A549 (cell line): ENCODE measurements around the gene MATR3. TPM values are rescaled to one million over a fixed set of nuclear protein-coding genes. Genes with fewer than 3 reads are reported as not detected.

Experiments
- ATAC-seq, 2 experiments: fragments of 200-7000 bp in 1 of 2; fragments of >200 bp in 1 of 2; cut with Nextera tagmentation in 1 of 2; cut with Tn5 transposase in 1 of 2; 3 replicates each; pipeline versions ENCODE4 v1.8.0 to v1.9.1; 2018 to 2020; ENCODE audit warnings: mild to moderate bottlenecking in 1 of 2, moderate library complexity in 1 of 2
- CTCF ChIA-PET: fragments of 300-600 bp; sonication (Branson Sonifier 250); formaldehyde crosslinking; extraction: SDS; loops from one replicate; lab custom pipeline; 2021; ENCODE audit warnings: antibody characterized with exemption, inconsistent platforms; lab: Yijun Ruan, JAX
- POLR2A ChIA-PET: fragments of 350-600 bp; formaldehyde crosslinking; extraction: SDS; loops from one replicate; lab custom pipeline; 2021; ENCODE audit warnings: antibody characterized with exemption, inconsistent platforms; lab: Yijun Ruan, JAX
- DNase-seq, 2 experiments: peaks; one replicate each; pipeline versions ENCODE4 v3.0.0 to v3.0.0-alpha.2; 2011 to 2016; ENCODE audit warnings: low read depth in 1 of 2, low spot score in 1 of 2
- FAIRE-seq: peaks from 2 replicates; lab custom pipeline; 2011; peaks lifted over from hg19 to GRCh38; lab: Jason Lieb, UNC
- H3K27ac ChIP-seq, 2 experiments: fragments of >200 bp; sonication (Bioruptor Twin); formaldehyde crosslinking; 3 replicates each; pipeline ENCODE4 v1.5.1; 2016 to 2017
- H3K4me1 ChIP-seq: fragments of >200 bp; sonication (Bioruptor Twin); formaldehyde crosslinking; 3 replicates; pipeline ENCODE4 v1.6.1; 2016
- H3K4me2 ChIP-seq: fragments of >200 bp; sonication (Bioruptor Twin); formaldehyde crosslinking; 3 replicates; pipeline ENCODE4 v1.6.1; 2016
- H3K4me3 ChIP-seq: fragments of >200 bp; sonication (Bioruptor Twin); formaldehyde crosslinking; 3 replicates; pipeline ENCODE4 v1.5.1; 2016
- H3K9me3 ChIP-seq: fragments of >200 bp; sonication (Bioruptor Twin); formaldehyde crosslinking; 3 replicates; pipeline ENCODE4 v1.6.1; 2016
- CBX2 ChIP-seq: fragments of 200-600 bp; sonication (generic); IDR thresholded peaks from 2 replicates; pipeline ENCODE4 v1.6.1; 2016; ENCODE audit warnings: low read depth, mild to moderate bottlenecking, borderline replicate concordance
- EP300 ChIP-seq, 2 experiments: fragments of >200 bp; sonication (Bioruptor Twin); formaldehyde crosslinking; IDR thresholded peaks; 2 replicates in 1 of 2; 3 replicates in 1 of 2; pipeline ENCODE4 v1.6.1; 2016 to 2017
- FOXS1 ChIP-seq: fragments of 250-450 bp; sonication (Bioruptor Pico); IDR thresholded peaks from 2 replicates; pipeline ENCODE4 v1.5.0; 2020; ENCODE audit warnings: mild to moderate bottlenecking, moderate library complexity
- GATA3 ChIP-seq: IDR thresholded peaks from 2 replicates; pipeline ENCODE4 v1.6.1; 2012; ENCODE audit warnings: borderline replicate concordance
- HMGXB4 ChIP-seq: fragments of 250-450 bp; sonication (Bioruptor Pico); IDR thresholded peaks from 2 replicates; pipeline ENCODE4 v1.5.0; 2021; ENCODE audit warnings: mild to moderate bottlenecking, moderate library complexity, borderline replicate concordance
- JUN ChIP-seq, 2 experiments: fragments of >200 bp; sonication (Bioruptor Twin); formaldehyde crosslinking; IDR thresholded peaks; 2 replicates in 1 of 2; 3 replicates in 1 of 2; pipeline ENCODE4 v1.6.1; 2016 to 2017
- KDM1A ChIP-seq: fragments of 200-600 bp; sonication (generic); IDR thresholded peaks from 2 replicates; pipeline ENCODE4 v1.6.1; 2016; ENCODE audit warnings: low read depth, mild to moderate bottlenecking
- KDM5A ChIP-seq: fragments of 200-600 bp; sonication (generic); IDR thresholded peaks from 2 replicates; pipeline ENCODE4 v1.6.1; 2016; ENCODE audit warnings: antibody characterized with exemption, mild to moderate bottlenecking
- MAZ ChIP-seq: fragments of 150-350 bp; IDR thresholded peaks from 2 replicates; pipeline ENCODE4 v1.6.1; 2014; ENCODE audit warnings: antibody characterized with exemption, low read depth, low read length, borderline replicate concordance
- MYC ChIP-seq: IDR thresholded peaks from 2 replicates; pipeline ENCODE4 v1.6.1; 2012; ENCODE audit warnings: mild to moderate bottlenecking, inconsistent platforms, low read length, improper control_type of control experiment, borderline replicate concordance
- RAD21 ChIP-seq, 2 experiments: fragments of >200 bp in 1 of 2; sonication (Bioruptor Twin) in 1 of 2; formaldehyde crosslinking in 1 of 2; IDR thresholded peaks in 1 of 2; conservative IDR thresholded peaks in 1 of 2; 2 replicates in 1 of 2; 3 replicates in 1 of 2; pipeline ENCODE4 v1.6.1; 2012 to 2018; ENCODE audit warnings: inconsistent platforms in 1 of 2
- RARB ChIP-seq: fragments of 250-450 bp; sonication (Bioruptor Pico); IDR thresholded peaks from 2 replicates; pipeline ENCODE4 v1.8.0; 2021; ENCODE audit warnings: mild to moderate bottlenecking, moderate library complexity
- REST ChIP-seq: fragments of 200-600 bp; sonication (generic); IDR thresholded peaks from 2 replicates; pipeline ENCODE4 v1.6.1; 2016; ENCODE audit warnings: antibody characterized with exemption, mild to moderate bottlenecking, moderate library complexity
- TP53 ChIP-seq: fragments of 250-450 bp; sonication (Bioruptor Pico); IDR thresholded peaks from 2 replicates; pipeline ENCODE4 v1.5.0; 2021; ENCODE audit warnings: mild to moderate bottlenecking, moderate library complexity
- ZC3H11A ChIP-seq: fragments of 450-650 bp; IDR thresholded peaks from 2 replicates; pipeline ENCODE4 v1.6.1; 2014; ENCODE audit warnings: antibody characterized with exemption, mild to moderate bottlenecking
- ZNF302 ChIP-seq: fragments of 250-450 bp; sonication (Bioruptor Pico); IDR thresholded peaks from 2 replicates; pipeline ENCODE4 v1.9.0; 2021; ENCODE audit warnings: inconsistent platforms, mild to moderate bottlenecking, moderate library complexity
- ZSCAN20 ChIP-seq: fragments of 250-450 bp; sonication (Bioruptor Pico); IDR thresholded peaks from 2 replicates; pipeline ENCODE4 v1.8.0; 2022; ENCODE audit warnings: mild to moderate bottlenecking, moderate library complexity
- WGBS: methylation state at CpG from one replicate; pipeline ENCODE4 v1.1.6; 2017; ENCODE audit errors: missing lambda C conversion rate; 5-methylcytosine and 5-hydroxymethylcytosine counted together
- polyA plus RNA-seq, 4 experiments: library from polyadenylated mRNA; depleted of rRNA in 3 of 4; stranded (reverse); fragments of >200 nt; fragmentation: RNase III in 1 of 4; extraction: RNeasy Plus Mini Kit Qiagen cat#74134 plus additional on column Dnase treatment in 1 of 4; gene quantifications; 2 replicates in 3 of 4; 3 replicates in 1 of 4; pipeline ENCODE4 v1.2.3, GENCODE V29; 2011 to 2017

MATR3 gene
- polyA plus RNA-seq, 2 of the 4 experiments (the other 2 are of a cell fraction): 178 to 189 TPM

DNA sequence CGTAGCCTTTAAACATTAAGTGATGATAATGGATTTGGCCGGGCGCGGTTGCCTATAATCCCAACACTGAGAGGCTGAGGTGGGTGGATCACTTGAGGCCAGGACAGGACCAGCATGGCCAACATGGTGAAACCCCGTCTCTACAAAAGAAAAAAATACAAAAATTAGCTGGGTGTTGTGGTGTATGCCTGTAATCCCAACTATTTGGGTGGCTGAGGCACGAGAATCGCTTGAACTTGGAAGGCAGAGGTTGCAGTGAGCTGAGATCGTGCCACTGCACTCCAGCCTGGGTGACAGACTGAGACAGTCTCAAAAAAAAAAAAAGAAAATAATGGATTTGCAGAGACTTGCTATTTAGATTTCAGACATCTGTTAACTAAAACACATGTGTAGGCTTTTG lies 9.2 kb upstream of the MATR3 start (continued):
- TF ChIP-seq HMGXB4 (CRISPR knock-in tag) (no peak), EP300 (IDR thresholded peaks at IDR 0.05) (no peak), MAZ (no peak)

DNA sequence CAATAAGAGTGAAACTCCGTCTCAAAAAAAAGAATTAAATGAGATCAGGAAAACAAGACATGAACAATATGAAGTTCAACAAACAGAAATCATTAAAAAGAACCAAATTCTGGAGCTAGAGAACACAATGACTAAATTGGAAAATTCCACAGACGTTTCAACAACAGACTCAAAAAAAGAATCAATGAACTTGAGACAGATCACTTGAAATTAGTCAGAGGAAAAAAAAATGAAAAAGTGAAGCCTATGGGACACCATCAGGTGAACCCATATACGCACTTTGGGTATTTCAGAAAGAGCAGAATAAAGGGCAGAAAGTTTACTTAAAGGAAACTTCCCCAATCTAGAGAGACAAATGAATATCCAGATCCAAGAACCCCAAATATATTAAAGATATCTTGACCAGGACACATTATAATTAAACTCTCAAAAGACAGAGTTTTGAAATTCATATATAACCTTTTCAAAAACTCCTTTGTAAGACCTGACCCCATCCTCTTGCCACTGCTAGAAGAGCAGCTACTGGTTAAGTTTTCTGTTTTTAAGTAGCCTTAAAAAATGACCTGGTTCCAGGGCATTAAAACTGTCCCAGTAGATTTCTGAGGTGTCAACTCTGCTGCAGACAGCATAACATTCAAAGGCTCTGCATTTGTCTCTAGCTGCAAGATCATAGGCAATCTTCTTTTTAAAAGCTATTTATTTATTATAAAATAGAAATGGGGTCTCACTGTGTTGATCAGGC lies 7.7 kb upstream of the MATR3 start:
- H3K9me3 ChIP-seq: no peaks in the 10 kb centered on the region
- H3K4me2 ChIP-seq: no peak overlapping the region
- POLR2A ChIA-PET: interaction anchor here (0.7 kb wide), 2 partner anchors 9 to 17 kb away, joined by 3 read pairs; no protein-coding TSS in a partner anchor
- ATAC-seq: no peak
- WGBS: 86% methylated on average over 3 of the region's 3 CpGs
- H3K4me1 ChIP-seq: peaks cover 16% of the 10 kb centered on the region
- no peak overlapping the region for H3K27ac ChIP-seq
- CTCF ChIA-PET: interaction anchor here (0.9 to 1.2 kb wide), 2 partner anchors 9 to 11 kb away, joined by 3 to 4 read pairs; no protein-coding TSS in a partner anchor
- 0 out of 2 replicates have a peak, but pooled peaks have one; percentile 22 for TF ChIP-seq ZNF302
- TF ChIP-seq TP53 (CRISPR knock-in tag): 0 out of 2 replicates have a peak, but pooled peaks have one; percentile 14
- TF ChIP-seq MYC: no peak
- TF ChIP-seq JUN (IDR thresholded peaks at IDR 0.05): peak; percentile 28 to 38; a peak in 2 of 5 replicates
- TF ChIP-seq KDM1A: no peak
- TF ChIP-seq CBX2: no peak
- no peak for TF ChIP-seq KDM5A
- 0 out of 2 replicates have a peak, but pooled peaks have one; percentile 18 for TF ChIP-seq RARB (CRISPR knock-in tag)
- no peak for TF ChIP-seq REST
- no peak for TF ChIP-seq RAD21 (conservative IDR thresholded peaks at IDR 0.05 in 1 of 2, IDR thresholded peaks at IDR 0.05 in 1 of 2)
- no peak for TF ChIP-seq ZC3H11A
- no peak for TF ChIP-seq GATA3
- TF ChIP-seq FOXS1 (CRISPR knock-in tag): no peak
- no peak for TF ChIP-seq ZSCAN20 (CRISPR knock-in tag)
- DNase-seq: no peak
- no peak for FAIRE-seq
- no peak overlapping the region for H3K4me3 ChIP-seq
